HG02678 (cell line): ENCODE measurements around the gene CDSN.
"Not testable (repeated sequence)": the region's sequence is repeated elsewhere in the genome, so short reads cannot be mapped to it uniquely, and the experiment has no call there.

Experiments
- ATAC-seq: cut with Tn5 transposase; IDR thresholded peaks from one replicate; pipeline ENCODE4 v1.9.1; 2021; ENCODE audit warnings: mild to moderate bottlenecking, moderate library complexity; ENCODE audit not compliant: unreplicated experiment

Gene CDSN, protein sequence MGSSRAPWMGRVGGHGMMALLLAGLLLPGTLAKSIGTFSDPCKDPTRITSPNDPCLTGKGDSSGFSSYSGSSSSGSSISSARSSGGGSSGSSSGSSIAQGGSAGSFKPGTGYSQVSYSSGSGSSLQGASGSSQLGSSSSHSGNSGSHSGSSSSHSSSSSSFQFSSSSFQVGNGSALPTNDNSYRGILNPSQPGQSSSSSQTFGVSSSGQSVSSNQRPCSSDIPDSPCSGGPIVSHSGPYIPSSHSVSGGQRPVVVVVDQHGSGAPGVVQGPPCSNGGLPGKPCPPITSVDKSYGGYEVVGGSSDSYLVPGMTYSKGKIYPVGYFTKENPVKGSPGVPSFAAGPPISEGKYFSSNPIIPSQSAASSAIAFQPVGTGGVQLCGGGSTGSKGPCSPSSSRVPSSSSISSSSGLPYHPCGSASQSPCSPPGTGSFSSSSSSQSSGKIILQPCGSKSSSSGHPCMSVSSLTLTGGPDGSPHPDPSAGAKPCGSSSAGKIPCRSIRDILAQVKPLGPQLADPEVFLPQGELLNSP

GRCh38 chr6:31120151-31120915 lies at the start of gene CDSN:
TSS of gene CDSN (minus strand) at chr6:31120446. CDS start at chr6:31120419, 27 bp downstream.
- ATAC-seq: no peak

GRCh38 chr6:31169123-31169857 lies 49.0 kb upstream of the CDSN start:
- no peak for ATAC-seq

DNA sequence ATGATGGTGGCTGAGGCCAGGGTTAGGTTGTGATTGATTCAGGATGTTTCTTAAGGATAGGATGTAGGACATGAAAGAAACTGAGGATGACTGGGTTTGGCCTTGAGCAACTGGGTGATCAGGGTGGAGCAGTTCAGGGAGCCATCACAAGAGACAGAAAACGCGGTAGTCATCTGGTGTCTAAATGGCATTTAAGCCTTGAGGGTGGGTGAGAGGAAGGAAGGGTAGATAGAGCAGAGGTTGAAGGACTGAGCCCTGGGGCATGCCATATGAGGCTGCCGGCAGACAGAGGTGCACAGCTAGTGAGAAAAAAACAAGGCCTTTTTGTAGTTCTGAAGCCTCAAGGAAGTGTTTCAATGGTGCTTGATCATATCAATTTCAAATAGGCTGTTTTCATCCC lies 48.4 kb upstream of the CDSN start:
- ATAC-seq: no peak

GRCh38 chr6:31165986-31166385 lies 45.7 kb upstream of the CDSN start:
- ATAC-seq: no peak

DNA sequence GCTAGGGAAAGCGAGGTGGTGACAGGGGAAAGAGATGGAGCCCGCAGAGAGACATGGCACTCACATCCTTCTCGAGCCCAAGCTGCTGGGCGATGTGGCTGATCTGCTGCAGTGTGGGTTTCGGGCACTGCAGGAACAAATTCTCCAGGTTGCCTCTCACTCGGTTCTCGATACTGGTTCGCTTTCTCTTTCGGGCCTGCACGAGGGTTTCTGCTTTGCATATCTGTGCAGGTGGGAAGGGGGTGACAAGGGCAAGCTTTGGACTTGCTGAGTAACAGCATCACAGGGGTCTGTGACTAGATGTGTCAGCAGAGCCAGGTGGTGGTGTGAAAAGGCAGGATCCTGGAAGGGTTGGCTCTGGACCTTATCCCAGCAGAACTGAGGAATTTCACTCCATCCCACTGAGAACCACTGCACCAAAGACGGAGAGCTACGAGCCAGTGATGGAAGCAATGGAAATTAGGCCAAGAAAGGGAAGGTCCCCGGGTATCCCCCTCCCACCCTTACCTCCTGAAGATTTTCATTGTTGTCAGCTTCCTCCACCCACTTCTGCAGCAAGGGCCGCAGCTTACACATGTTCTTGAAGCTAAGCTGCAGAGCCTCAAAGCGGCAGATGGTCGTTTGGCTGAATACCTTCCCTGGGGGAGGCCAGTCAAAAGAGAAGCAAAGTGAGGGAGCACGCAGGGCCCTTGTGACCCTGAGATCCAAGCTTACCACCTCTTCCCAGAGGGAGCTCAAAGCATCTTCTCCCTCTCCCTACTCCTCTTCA lies 45.0 kb upstream of the CDSN start:
- peak; percentile 77 for ATAC-seq

GRCh38 chr6:31164475-31165063 lies 44.3 kb upstream of the CDSN start:
- ATAC-seq: not testable (repeated sequence)

DNA sequence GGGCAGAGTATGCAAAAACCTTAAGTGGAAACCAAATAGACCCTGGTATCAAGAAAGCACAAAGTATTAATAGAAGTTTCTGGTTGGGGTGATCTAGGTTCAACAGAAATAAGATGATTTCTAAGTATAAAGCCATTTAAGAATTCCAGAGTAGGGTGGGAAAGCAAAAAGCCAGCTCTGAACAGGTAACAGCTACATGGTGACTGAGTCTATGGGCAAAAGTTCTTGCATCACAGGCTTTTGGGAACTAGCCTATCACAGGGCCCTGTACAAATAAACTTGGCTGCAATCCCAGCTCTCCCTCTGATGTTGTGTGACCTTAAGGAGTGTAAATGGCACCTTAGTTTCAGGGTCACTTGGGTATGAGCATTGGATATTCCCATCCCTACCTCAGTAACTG lies 43.7 kb upstream of the CDSN start:
- no peak for ATAC-seq

DNA sequence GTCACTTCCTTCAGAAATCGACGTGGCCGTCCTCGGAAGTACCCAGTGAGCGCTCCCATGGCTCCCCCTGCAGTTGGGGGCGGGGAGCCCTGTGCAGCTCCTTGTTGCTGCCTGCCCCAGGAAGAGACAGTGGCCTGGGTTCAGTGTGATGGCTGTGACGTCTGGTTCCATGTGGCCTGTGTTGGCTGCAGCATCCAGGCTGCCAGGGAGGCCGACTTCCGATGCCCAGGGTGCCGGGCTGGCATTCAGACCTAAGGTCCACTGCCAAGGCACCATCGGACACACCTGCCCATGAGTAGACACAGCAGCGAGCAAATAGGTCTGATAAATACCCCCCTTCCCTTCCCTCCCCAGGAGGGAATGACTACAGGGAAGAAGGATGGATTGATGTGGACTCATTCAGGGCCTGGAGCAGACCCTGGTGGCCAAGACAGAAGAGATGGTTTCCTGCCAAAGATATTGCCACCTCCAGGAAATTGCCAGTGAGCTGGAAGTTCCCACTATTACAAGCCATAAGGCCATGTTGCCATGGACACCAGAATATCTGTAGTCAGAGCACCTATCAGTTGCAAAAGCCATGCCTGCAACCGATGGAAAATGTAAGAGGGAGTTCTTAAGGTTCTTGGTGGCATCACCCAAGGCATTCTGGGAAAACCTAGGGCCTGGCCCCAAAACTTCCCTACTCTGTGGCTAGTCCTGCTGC lies 42.4 kb upstream of the CDSN start:
- no peak for ATAC-seq

GRCh38 chr6:31161216-31162126 lies 41.2 kb upstream of the CDSN start:
- ATAC-seq: no peak

- ATAC-seq: no peak
Observed at GRCh38 chr6:31158863-31159855, 38.9 kb upstream of the CDSN start.

DNA sequence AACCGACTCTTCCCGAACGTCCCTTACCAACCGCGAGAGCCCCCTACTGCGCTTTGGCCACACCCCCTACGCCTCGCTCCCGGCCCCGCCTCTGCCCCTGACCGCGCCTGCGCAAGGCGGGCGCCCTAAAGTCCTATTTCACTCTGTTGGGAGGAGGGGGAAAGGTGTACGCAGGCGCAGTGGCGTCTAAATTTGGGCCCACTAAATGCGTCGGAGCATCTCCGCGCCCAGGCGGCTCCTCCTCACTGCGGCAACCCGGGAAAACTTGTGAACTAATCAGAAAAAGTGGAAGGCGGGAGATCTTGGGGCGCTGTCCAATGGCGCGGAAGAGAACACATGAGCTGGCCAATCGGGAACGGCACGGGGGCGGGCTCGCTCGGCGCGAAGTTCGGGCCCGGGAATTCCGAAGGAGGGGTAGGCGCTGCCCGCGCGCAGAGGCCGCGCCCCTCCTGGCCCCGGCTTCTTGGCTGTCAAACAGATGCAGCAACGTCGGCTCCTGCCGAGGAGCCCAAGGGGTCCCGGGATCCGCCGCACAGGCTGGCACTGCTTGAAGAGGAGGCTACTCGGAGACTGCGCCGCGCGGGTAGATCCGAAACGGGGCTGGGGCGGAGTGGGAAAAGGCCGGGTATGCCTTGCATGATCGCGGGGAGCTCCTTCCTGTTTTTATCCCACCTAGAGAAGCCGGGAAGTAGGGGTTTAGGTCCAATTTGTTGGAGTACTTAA lies 38.1 kb upstream of the CDSN start, which contains the start of gene TCF19:
Gene TCF19, plus strand, starts transcription at position 450 of the 723 bp plus-strand sequence. CDS start 881 bp downstream, outside the sequence.
- ATAC-seq: peak; percentile 90

- ATAC-seq: no peak
Observed at GRCh38 chr6:31157513-31158139, 37.4 kb upstream of the CDSN start, which contains the start of gene CCHCR1. TSS of gene CCHCR1 (minus strand) at chr6:31157802. CDS start at chr6:31157600, 202 bp downstream.

- no peak for ATAC-seq
Observed at GRCh38 chr6:31156641-31157040, 36.4 kb upstream of the CDSN start.

DNA sequence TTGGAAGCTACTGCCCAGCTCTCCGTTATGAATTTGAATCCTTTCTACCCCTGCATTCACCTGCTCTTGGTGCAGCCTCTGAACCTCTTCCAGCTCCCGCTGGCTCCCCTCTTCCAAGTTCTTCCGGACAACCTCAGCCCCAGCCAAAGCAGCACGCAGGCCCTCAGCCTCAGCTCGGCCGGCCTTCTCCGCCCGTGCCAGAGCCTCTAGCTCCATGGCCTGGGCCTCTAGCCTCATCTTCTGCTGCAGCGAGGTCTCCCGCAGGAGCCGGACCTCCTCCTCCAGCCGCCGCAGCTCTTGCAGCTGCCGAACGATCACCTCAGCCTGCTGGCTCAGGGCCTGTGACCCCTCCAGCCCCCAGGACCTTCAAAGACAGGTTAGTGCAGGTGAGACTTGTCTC lies 34.2 kb upstream of the CDSN start:
- no peak for ATAC-seq

- ATAC-seq: no peak
Observed at GRCh38 chr6:31152781-31153180, 32.5 kb upstream of the CDSN start.
